Panc1 (cell line): Measurements from ENCODE around the gene JDP2. TPM values are rescaled to one million over a fixed set of nuclear protein-coding genes. Genes with fewer than 3 reads are reported as not detected.

Source experiments
- ATAC-seq: fragments of 200-7000 bp; cut with Tn5 transposase; 2 replicates; pipeline ENCODE4 v1.9.1; 2020; ENCODE audit warnings: mild to moderate bottlenecking, moderate library complexity
- BruUV-seq: library from RNA; stranded (reverse); fragments of 400-500 nt; replicated peaks from 2 replicates; lab custom pipeline; 2021; lab: Mats Ljungman, UMichigan
- CTCF ChIA-PET: fragments of 300-600 bp; sonication (Branson Sonifier 250); formaldehyde crosslinking; loops from one replicate; lab custom pipeline; 2022; ENCODE audit warnings: antibody characterized with exemption; lab: Charles Lee
- POLR2A ChIA-PET: fragments of 300-600 bp; sonication (Branson Sonifier 250); formaldehyde crosslinking; loops from one replicate; lab custom pipeline; 2022; ENCODE audit warnings: antibody characterized with exemption; lab: Charles Lee
- DNase-seq: peaks from one replicate; pipeline ENCODE4 v3.0.0-alpha.2; 2010; ENCODE audit warnings: low read depth, low spot score
- H3K27ac ChIP-seq: 2 replicates; pipeline ENCODE4 v1.5.1; 2011; ENCODE audit warnings: mild to moderate bottlenecking, low read length, inconsistent platforms
- H3K27me3 ChIP-seq: fragments of 200-500 bp; sonication (Bioruptor generic); 2 replicates; pipeline ENCODE4 v1.6.0; 2014; ENCODE audit warnings: low read length, inconsistent platforms; ENCODE audit not compliant: control insufficient read depth, insufficient read depth
- H3K36me3 ChIP-seq: fragments of 200-500 bp; sonication (Bioruptor generic); 2 replicates; pipeline ENCODE4 v1.5.1; 2014; ENCODE audit warnings: inconsistent platforms, mild to moderate bottlenecking, low read length, moderate library complexity; ENCODE audit not compliant: control insufficient read depth, insufficient read depth
- H3K4me1 ChIP-seq: 2 replicates; pipeline ENCODE4 v1.5.1; 2011; ENCODE audit warnings: inconsistent platforms, mild to moderate bottlenecking, low read length, moderate library complexity; ENCODE audit not compliant: control insufficient read depth, insufficient read depth
- H3K4me3 ChIP-seq, 2 experiments: 2 replicates each; pipeline ENCODE4 v1.5.1; 2011 to 2012; ENCODE audit warnings: low read depth in 2 of 2, low read length in 2 of 2, mild to moderate bottlenecking in 2 of 2, inconsistent platforms in 1 of 2, moderate library complexity in 1 of 2
- H3K9me3 ChIP-seq: fragments of 200-500 bp; sonication (Bioruptor generic); 2 replicates; pipeline ENCODE4 v1.5.1; 2014; ENCODE audit warnings: low read depth, mild to moderate bottlenecking, inconsistent platforms, low read length, moderate library complexity; ENCODE audit not compliant: control insufficient read depth, insufficient read depth
- POLR2AphosphoS5 ChIP-seq: IDR thresholded peaks from 2 replicates; pipeline ENCODE4 v1.6.1; 2012; ENCODE audit warnings: mild to moderate bottlenecking, low read depth, low read length, moderate library complexity
- SIN3A ChIP-seq: IDR thresholded peaks from 2 replicates; pipeline ENCODE4 v1.6.1; 2012; ENCODE audit warnings: low read depth, mild to moderate bottlenecking, low read length, moderate library complexity, borderline replicate concordance; ENCODE audit not compliant: insufficient read depth
- TCF7L2 ChIP-seq: IDR thresholded peaks from 2 replicates; pipeline ENCODE4 v1.6.1; 2011; ENCODE audit warnings: mild to moderate bottlenecking, low read depth, low read length, inconsistent platforms
- in situ Hi-C: cut with HindIII; loops from 2 replicates; pipeline ENCODE4 v1.10.0; 2016; ENCODE audit warnings: low sequenced_read_pairs, low pct_unique_long_range_greater_than_20kb
- intact Hi-C: fragments of 100-400 bp; cut with micrococcal nuclease; formaldehyde crosslinking; loops from one replicate; pipeline ENCODE4 v1.10.0; 2022; ENCODE audit not compliant: unreplicated experiment
- total RNA-seq: library from RNA; stranded (reverse); gene quantifications from one replicate; pipeline ENCODE4 v1.2.1, GENCODE V29; 2021; ENCODE audit not compliant: unreplicated experiment
- TF ChIP-seq, protein P1 (sequence below): fragments of 450-650 bp; IDR thresholded peaks from 2 replicates; pipeline ENCODE4 v1.5.1; 2017; ENCODE audit warnings: mild to moderate bottlenecking
- TF ChIP-seq, protein P2 (sequence below), 2 experiments: IDR thresholded peaks; 2 replicates each; pipeline ENCODE4 v1.6.1; 2011 to 2012; ENCODE audit warnings: low read depth in 2 of 2, control low read depth in 1 of 2, low read length in 1 of 2, mild to moderate bottlenecking in 1 of 2, moderate library complexity in 1 of 2; ENCODE audit not compliant: insufficient read depth in 1 of 2

JDP2 gene
- total RNA-seq, 1 experiment from 2014 or later = 17.5 TPM

DNA sequence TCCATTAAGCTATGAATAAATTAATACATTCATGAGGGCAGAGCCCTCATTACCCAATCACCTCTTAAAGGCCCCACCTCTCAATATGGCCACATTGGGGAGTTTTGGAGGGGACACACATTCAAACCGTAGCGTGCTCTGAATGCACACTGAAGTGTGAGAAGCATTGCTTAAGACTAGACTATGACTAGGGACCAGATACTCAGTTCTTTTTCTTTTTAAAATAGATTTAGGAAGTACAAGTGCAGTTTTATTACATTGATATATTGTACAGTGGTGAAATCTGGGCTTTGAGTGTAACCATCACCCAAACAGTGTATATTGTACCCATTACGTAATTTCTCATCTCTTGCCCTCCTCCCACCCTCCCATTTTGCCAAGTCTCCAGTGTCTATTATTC, 21.0 kb upstream of the JDP2 start:
- no peaks in the 10 kb centered on the region; the same call in 1 of the 2 replicates for H3K27me3 ChIP-seq
- no peak overlapping the region for H3K27ac ChIP-seq
- TF ChIP-seq POLR2AphosphoS5 = no peak
- no peak for TF ChIP-seq TCF7L2
- TF ChIP-seq SIN3A = no peak
- TF ChIP-seq, protein P1, sequence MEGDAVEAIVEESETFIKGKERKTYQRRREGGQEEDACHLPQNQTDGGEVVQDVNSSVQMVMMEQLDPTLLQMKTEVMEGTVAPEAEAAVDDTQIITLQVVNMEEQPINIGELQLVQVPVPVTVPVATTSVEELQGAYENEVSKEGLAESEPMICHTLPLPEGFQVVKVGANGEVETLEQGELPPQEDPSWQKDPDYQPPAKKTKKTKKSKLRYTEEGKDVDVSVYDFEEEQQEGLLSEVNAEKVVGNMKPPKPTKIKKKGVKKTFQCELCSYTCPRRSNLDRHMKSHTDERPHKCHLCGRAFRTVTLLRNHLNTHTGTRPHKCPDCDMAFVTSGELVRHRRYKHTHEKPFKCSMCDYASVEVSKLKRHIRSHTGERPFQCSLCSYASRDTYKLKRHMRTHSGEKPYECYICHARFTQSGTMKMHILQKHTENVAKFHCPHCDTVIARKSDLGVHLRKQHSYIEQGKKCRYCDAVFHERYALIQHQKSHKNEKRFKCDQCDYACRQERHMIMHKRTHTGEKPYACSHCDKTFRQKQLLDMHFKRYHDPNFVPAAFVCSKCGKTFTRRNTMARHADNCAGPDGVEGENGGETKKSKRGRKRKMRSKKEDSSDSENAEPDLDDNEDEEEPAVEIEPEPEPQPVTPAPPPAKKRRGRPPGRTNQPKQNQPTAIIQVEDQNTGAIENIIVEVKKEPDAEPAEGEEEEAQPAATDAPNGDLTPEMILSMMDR = no peak
- TF ChIP-seq, protein P2, sequence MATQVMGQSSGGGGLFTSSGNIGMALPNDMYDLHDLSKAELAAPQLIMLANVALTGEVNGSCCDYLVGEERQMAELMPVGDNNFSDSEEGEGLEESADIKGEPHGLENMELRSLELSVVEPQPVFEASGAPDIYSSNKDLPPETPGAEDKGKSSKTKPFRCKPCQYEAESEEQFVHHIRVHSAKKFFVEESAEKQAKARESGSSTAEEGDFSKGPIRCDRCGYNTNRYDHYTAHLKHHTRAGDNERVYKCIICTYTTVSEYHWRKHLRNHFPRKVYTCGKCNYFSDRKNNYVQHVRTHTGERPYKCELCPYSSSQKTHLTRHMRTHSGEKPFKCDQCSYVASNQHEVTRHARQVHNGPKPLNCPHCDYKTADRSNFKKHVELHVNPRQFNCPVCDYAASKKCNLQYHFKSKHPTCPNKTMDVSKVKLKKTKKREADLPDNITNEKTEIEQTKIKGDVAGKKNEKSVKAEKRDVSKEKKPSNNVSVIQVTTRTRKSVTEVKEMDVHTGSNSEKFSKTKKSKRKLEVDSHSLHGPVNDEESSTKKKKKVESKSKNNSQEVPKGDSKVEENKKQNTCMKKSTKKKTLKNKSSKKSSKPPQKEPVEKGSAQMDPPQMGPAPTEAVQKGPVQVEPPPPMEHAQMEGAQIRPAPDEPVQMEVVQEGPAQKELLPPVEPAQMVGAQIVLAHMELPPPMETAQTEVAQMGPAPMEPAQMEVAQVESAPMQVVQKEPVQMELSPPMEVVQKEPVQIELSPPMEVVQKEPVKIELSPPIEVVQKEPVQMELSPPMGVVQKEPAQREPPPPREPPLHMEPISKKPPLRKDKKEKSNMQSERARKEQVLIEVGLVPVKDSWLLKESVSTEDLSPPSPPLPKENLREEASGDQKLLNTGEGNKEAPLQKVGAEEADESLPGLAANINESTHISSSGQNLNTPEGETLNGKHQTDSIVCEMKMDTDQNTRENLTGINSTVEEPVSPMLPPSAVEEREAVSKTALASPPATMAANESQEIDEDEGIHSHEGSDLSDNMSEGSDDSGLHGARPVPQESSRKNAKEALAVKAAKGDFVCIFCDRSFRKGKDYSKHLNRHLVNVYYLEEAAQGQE (IDR thresholded peaks at IDR 0.05; ENCODE audit: insufficient read depth in 1 of 2, low read depth in 2 of 2, low read length in 1 of 2) = no peak
- no TSS peak for BruUV-seq
- H3K4me3 ChIP-seq = no peak overlapping the region
- ChIA-PET POLR2A (no interaction called here), CTCF (no interaction called here)
- no peak for ATAC-seq
- H3K36me3 ChIP-seq = no peaks in the 10 kb centered on the region
- H3K9me3 ChIP-seq = no peaks in the 10 kb centered on the region
- intact Hi-C loops = no loop called here
- in situ Hi-C loops = no loop called here
- no peak for DNase-seq
- no peaks in the 10 kb centered on the region for H3K4me1 ChIP-seq

DNA sequence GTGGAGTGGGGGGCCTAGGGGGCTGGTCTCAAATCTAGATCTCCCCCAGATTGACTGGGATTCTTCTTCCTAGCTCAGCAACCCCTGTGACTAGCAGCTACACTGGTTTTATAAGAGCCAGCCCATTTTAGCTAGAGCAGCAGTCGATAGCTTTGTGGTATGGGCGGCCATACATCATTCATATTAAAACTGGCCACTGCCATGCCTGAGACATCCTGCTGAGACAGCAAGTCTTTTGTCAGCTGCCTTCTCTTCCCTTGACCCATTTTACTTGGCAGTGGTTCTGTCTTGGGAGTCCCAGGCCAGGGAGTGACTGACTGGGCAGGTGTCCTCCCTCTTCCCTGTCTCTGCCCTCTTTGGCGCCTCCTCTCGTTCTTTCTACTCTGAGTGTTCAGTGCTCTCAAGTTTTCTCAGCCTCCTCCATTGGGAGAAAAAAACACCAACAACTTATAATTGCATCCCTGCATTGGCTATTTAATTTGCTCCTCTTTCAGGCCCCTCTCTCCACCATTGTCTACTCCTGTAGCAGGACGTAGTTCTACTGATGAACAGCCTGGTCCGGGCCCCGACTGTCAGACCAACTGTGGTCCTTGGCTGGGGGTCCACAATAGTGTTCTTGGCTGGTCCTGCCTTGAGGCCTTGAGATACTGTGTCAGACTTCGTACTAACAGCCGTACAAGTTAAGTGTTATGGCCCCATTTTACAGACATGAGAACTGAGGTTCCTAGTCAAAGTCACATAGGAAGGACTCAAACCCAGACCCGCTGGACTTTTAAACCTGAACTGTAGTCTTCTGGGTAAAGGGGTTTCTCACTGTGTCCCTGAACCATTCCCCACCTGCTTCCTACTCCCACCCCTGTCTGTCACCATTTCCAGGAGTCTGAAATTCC, 18.3 kb upstream of the JDP2 start:
- TF ChIP-seq, protein P2 (IDR thresholded peaks at IDR 0.05; ENCODE audit: insufficient read depth in 1 of 2, low read depth in 2 of 2, low read length in 1 of 2) = no peak
- TF ChIP-seq TCF7L2 (no peak), POLR2AphosphoS5 (no peak), SIN3A (no peak)
- TF ChIP-seq, protein P1 = no peak
- ATAC-seq (no peak), DNase-seq (no peak)
- ChIA-PET CTCF (no interaction called here), POLR2A (no interaction called here)
- no peak overlapping the region for H3K4me3 ChIP-seq
- in situ Hi-C loops (no loop called here), intact Hi-C loops (no loop called here)
- no TSS peak for BruUV-seq
- H3K36me3 ChIP-seq = no peaks in the 10 kb centered on the region
- no peak overlapping the region for H3K27ac ChIP-seq
- no peaks in the 10 kb centered on the region for H3K4me1 ChIP-seq
- no peaks in the 10 kb centered on the region for H3K9me3 ChIP-seq
- no peaks in the 10 kb centered on the region; the same call in 1 of the 2 replicates for H3K27me3 ChIP-seq
